IPS-15b (cell line): Measurements from ENCODE around the gene CACNA1G.

ENCODE experiments used
- H3K27me3 ChIP-seq: one replicate; pipeline ENCODE4 v1.6.1; 2013; ENCODE audit warnings: low read length; ENCODE audit not compliant: control insufficient read depth, insufficient read depth
- H3K36me3 ChIP-seq: one replicate; pipeline ENCODE4 v1.6.1; 2013; ENCODE audit warnings: low read length; ENCODE audit not compliant: control insufficient read depth, insufficient read depth
- H3K4me1 ChIP-seq: one replicate; pipeline ENCODE4 v1.6.1; 2013; ENCODE audit warnings: mild to moderate bottlenecking, low read length; ENCODE audit not compliant: control insufficient read depth, insufficient read depth
- H3K4me3 ChIP-seq: one replicate; pipeline ENCODE4 v1.5.1; 2013; ENCODE audit warnings: low read depth, low read length
- H3K9ac ChIP-seq: one replicate; pipeline ENCODE4 v1.6.1; 2013; ENCODE audit warnings: low read depth, mild to moderate bottlenecking, low read length
- H3K9me3 ChIP-seq: one replicate; pipeline ENCODE4 v1.6.1; 2013; ENCODE audit warnings: mild to moderate bottlenecking, low read length; ENCODE audit not compliant: control insufficient read depth, insufficient read depth

CACNA1G gene

GRCh38 chr17:50560185-50560824 lies at the start of gene CACNA1G:
TSS of gene CACNA1G (plus strand) at chr17:50560715. CDS start at chr17:50561460, 745 bp downstream.
- no peaks in the 10 kb centered on the region for H3K36me3 ChIP-seq
- H3K27me3 ChIP-seq: peaks cover 66% of the 10 kb centered on the region
- H3K4me3 ChIP-seq: peak within 1 kb of the TSS; percentile 70
- peaks cover 17% of the 10 kb centered on the region for H3K4me1 ChIP-seq
- no peak within 1 kb of the TSS for H3K9ac ChIP-seq
- no peaks in the 10 kb centered on the region for H3K9me3 ChIP-seq

- H3K9me3 ChIP-seq: no peaks in the 10 kb centered on the region
- no peaks in the 10 kb centered on the region for H3K36me3 ChIP-seq
- no peaks in the 10 kb centered on the region for H3K27me3 ChIP-seq
- H3K4me1 ChIP-seq: no peaks in the 10 kb centered on the region
- no peak overlapping the region for H3K9ac ChIP-seq
- H3K4me3 ChIP-seq: no peak overlapping the region
Measured at GRCh38 chr17:50511058-50511457, 49.5 kb upstream of the CACNA1G start.

- Histone ChIP-seq H3K4me3 (no peak overlapping the region), H3K9ac (no peak overlapping the region), H3K9me3 (no peaks in the 10 kb centered on the region), H3K27me3 (no peaks in the 10 kb centered on the region), H3K36me3 (no peaks in the 10 kb centered on the region), H3K4me1 (no peaks in the 10 kb centered on the region)
Measured at GRCh38 chr17:50513495-50513894, 47.0 kb upstream of the CACNA1G start.

GRCh38 chr17:50514388-50514787 lies 46.1 kb upstream of the CACNA1G start:
- no peak overlapping the region for H3K4me3 ChIP-seq
- no peaks in the 10 kb centered on the region for H3K9me3 ChIP-seq
- H3K9ac ChIP-seq: no peak overlapping the region
- no peaks in the 10 kb centered on the region for H3K4me1 ChIP-seq
- no peaks in the 10 kb centered on the region for H3K27me3 ChIP-seq
- H3K36me3 ChIP-seq: no peaks in the 10 kb centered on the region

GRCh38 chr17:50514936-50515702 lies 45.4 kb upstream of the CACNA1G start:
- Histone ChIP-seq H3K36me3 (no peaks in the 10 kb centered on the region), H3K27me3 (no peaks in the 10 kb centered on the region), H3K4me3 (no peak overlapping the region), H3K9ac (no peak overlapping the region), H3K9me3 (no peaks in the 10 kb centered on the region), H3K4me1 (no peaks in the 10 kb centered on the region)

GRCh38 chr17:50517011-50517410 lies 43.5 kb upstream of the CACNA1G start:
- no peak overlapping the region for H3K4me3 ChIP-seq
- H3K9me3 ChIP-seq: no peaks in the 10 kb centered on the region
- H3K4me1 ChIP-seq: no peaks in the 10 kb centered on the region
- H3K9ac ChIP-seq: no peak overlapping the region
- no peaks in the 10 kb centered on the region for H3K27me3 ChIP-seq
- no peaks in the 10 kb centered on the region for H3K36me3 ChIP-seq

- H3K9me3 ChIP-seq: no peaks in the 10 kb centered on the region
- H3K9ac ChIP-seq: no peak overlapping the region
- no peaks in the 10 kb centered on the region for H3K36me3 ChIP-seq
- no peaks in the 10 kb centered on the region for H3K27me3 ChIP-seq
- no peaks in the 10 kb centered on the region for H3K4me1 ChIP-seq
- H3K4me3 ChIP-seq: no peak overlapping the region
Measured at GRCh38 chr17:50517504-50518383, 42.8 kb upstream of the CACNA1G start.

GRCh38 chr17:50518384-50519023 lies 42.0 kb upstream of the CACNA1G start:
- Histone ChIP-seq H3K4me3 (no peak overlapping the region), H3K36me3 (no peaks in the 10 kb centered on the region), H3K27me3 (no peaks in the 10 kb centered on the region), H3K9me3 (no peaks in the 10 kb centered on the region), H3K9ac (no peak overlapping the region), H3K4me1 (no peaks in the 10 kb centered on the region)

GRCh38 chr17:50519141-50519834 lies 41.2 kb upstream of the CACNA1G start:
- no peaks in the 10 kb centered on the region for H3K4me1 ChIP-seq
- H3K9me3 ChIP-seq: no peaks in the 10 kb centered on the region
- no peak overlapping the region for H3K4me3 ChIP-seq
- no peak overlapping the region for H3K9ac ChIP-seq
- no peaks in the 10 kb centered on the region for H3K27me3 ChIP-seq
- H3K36me3 ChIP-seq: no peaks in the 10 kb centered on the region

- Histone ChIP-seq H3K9ac (no peak overlapping the region), H3K27me3 (no peaks in the 10 kb centered on the region), H3K36me3 (no peaks in the 10 kb centered on the region), H3K4me1 (no peaks in the 10 kb centered on the region), H3K9me3 (no peaks in the 10 kb centered on the region), H3K4me3 (no peak overlapping the region)
Measured at GRCh38 chr17:50520483-50520882, 40.0 kb upstream of the CACNA1G start.

GRCh38 chr17:50521514-50521913 lies 39.0 kb upstream of the CACNA1G start:
- no peaks in the 10 kb centered on the region for H3K36me3 ChIP-seq
- H3K4me3 ChIP-seq: no peak overlapping the region
- no peaks in the 10 kb centered on the region for H3K27me3 ChIP-seq
- H3K4me1 ChIP-seq: no peaks in the 10 kb centered on the region
- H3K9me3 ChIP-seq: no peaks in the 10 kb centered on the region
- no peak overlapping the region for H3K9ac ChIP-seq
